Type B pancreatic cell (in vitro differentiated cells): Measurements from ENCODE around the gene ABCG5. TPM values are rescaled to one million over a fixed set of nuclear protein-coding genes. Genes with fewer than 3 reads are reported as not detected.

Experiments
- DNase-seq: peaks from one replicate; pipeline ENCODE4 v3.0.0; 2021; ENCODE audit warnings: mixed read lengths; ENCODE audit not compliant: unreplicated experiment; ENCODE audit errors: extremely low spot score
- H3K27ac Mint-ChIP-seq: 2 replicates; pipeline ENCODE4 v1.8.0; 2021; ENCODE audit warnings: mild to moderate bottlenecking, mixed read lengths
- H3K27me3 Mint-ChIP-seq: 2 replicates; pipeline ENCODE4 v1.8.0; 2021; ENCODE audit warnings: mixed read lengths
- H3K36me3 Mint-ChIP-seq: 2 replicates; pipeline ENCODE4 v1.8.0; 2021; ENCODE audit warnings: mixed read lengths
- H3K4me1 Mint-ChIP-seq: one replicate; pipeline ENCODE4 v1.8.0; 2021; ENCODE audit warnings: mixed read lengths; ENCODE audit not compliant: unreplicated experiment
- H3K4me3 Mint-ChIP-seq: 2 replicates; pipeline ENCODE4 v1.8.0; 2021; ENCODE audit warnings: mild to moderate bottlenecking, mixed read lengths
- H3K9me3 Mint-ChIP-seq: 2 replicates; pipeline ENCODE4 v1.8.0; 2021; ENCODE audit warnings: mixed read lengths
- total RNA-seq: library from RNA; stranded (reverse); gene quantifications from 2 replicates; pipeline ENCODE4 v1.2.1, GENCODE V29; 2021; ENCODE audit warnings: low replicate concordance
- TF ChIP-seq, protein P1 (sequence below): fragments of 200-600 bp; sonication (generic); conservative IDR thresholded peaks from 2 replicates; pipeline ENCODE4 v1.5.0; 2021; ENCODE audit warnings: antibody characterized with exemption, mild to moderate bottlenecking

Gene ABCG5
- total RNA-seq, 1 donor from 2014 or later, result 0.10 TPM

DNA sequence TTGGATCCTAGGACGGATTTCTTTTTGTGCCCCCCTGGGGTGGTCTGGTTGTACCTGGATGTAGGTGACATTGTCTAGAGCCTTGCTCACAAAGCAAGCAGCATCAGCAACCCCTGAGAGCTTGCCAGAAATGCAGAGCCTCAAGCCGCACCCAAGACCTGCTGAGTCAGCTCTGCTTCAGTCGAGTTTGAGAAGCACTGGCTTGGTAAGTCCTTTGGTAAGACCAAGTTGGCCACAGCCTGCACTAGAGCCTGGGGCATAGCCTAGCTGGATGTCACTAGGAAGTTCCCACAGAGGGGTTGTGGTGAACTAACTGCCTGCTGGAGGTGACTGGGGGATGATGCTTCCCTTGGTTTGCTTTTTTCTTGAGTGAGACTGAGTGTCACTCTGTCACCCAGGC, 6.2 kb downstream of the ABCG5 start:
- Mint-ChIP-seq H3K4me3 (no peak overlapping the region), H3K27ac (no peak overlapping the region)

DNA sequence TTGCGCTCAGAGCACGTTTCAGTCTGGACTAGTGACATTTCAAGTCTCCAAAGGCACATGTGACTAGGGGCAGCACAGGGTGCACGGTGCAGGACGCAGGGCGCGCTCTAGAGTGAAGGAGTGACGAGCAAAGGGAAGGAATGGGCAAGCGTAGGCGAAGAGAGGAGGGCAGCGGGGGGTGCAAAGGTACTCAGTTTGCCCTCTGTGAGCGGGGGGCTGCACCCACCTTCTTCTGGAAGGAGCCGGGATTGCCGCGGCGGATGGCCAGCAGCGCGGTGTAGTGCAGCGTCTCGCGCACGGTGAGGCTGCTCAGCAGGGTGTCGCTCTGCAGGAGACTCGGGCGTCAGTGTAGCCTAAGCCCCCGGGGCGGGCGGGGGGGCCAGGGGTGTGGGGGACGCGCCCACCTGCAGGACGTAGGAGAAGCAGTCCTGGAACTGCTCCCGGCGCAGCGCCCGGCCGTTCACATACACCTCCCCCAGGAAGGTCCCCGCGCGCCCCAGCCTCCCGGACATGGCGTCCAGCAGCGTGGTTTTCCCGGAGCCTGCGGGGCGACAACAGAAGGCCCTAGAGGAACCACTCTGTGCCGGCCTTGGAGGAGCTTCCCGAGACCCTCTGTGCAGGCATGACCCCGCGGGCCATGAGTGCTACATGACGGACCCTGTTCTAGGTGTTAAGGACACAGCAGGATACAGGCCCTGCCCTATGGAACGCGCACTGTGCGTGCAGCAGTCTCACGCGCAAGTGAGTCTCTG, 6.9 kb downstream of the ABCG5 start:
- Mint-ChIP-seq H3K36me3 (no peaks in the 10 kb centered on the region), H3K27ac (no peak overlapping the region), H3K27me3 (peaks cover 3% of the 10 kb centered on the region), H3K4me1 (no peaks in the 10 kb centered on the region), H3K9me3 (no peaks in the 10 kb centered on the region), H3K4me3 (peak overlapping the region; percentile 80)
- DNase-seq, result no peak
- TF ChIP-seq, protein P1, sequence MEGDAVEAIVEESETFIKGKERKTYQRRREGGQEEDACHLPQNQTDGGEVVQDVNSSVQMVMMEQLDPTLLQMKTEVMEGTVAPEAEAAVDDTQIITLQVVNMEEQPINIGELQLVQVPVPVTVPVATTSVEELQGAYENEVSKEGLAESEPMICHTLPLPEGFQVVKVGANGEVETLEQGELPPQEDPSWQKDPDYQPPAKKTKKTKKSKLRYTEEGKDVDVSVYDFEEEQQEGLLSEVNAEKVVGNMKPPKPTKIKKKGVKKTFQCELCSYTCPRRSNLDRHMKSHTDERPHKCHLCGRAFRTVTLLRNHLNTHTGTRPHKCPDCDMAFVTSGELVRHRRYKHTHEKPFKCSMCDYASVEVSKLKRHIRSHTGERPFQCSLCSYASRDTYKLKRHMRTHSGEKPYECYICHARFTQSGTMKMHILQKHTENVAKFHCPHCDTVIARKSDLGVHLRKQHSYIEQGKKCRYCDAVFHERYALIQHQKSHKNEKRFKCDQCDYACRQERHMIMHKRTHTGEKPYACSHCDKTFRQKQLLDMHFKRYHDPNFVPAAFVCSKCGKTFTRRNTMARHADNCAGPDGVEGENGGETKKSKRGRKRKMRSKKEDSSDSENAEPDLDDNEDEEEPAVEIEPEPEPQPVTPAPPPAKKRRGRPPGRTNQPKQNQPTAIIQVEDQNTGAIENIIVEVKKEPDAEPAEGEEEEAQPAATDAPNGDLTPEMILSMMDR, result no peak

More for the DNA sequence above, 6.2 kb downstream of the ABCG5 start:
- Mint-ChIP-seq H3K9me3 (no peaks in the 10 kb centered on the region), H3K36me3 (no peaks in the 10 kb centered on the region), H3K27me3 (peaks cover 3% of the 10 kb centered on the region), H3K4me1 (no peaks in the 10 kb centered on the region)
- no peak for DNase-seq
- TF ChIP-seq, protein P1, result no peak

DNA sequence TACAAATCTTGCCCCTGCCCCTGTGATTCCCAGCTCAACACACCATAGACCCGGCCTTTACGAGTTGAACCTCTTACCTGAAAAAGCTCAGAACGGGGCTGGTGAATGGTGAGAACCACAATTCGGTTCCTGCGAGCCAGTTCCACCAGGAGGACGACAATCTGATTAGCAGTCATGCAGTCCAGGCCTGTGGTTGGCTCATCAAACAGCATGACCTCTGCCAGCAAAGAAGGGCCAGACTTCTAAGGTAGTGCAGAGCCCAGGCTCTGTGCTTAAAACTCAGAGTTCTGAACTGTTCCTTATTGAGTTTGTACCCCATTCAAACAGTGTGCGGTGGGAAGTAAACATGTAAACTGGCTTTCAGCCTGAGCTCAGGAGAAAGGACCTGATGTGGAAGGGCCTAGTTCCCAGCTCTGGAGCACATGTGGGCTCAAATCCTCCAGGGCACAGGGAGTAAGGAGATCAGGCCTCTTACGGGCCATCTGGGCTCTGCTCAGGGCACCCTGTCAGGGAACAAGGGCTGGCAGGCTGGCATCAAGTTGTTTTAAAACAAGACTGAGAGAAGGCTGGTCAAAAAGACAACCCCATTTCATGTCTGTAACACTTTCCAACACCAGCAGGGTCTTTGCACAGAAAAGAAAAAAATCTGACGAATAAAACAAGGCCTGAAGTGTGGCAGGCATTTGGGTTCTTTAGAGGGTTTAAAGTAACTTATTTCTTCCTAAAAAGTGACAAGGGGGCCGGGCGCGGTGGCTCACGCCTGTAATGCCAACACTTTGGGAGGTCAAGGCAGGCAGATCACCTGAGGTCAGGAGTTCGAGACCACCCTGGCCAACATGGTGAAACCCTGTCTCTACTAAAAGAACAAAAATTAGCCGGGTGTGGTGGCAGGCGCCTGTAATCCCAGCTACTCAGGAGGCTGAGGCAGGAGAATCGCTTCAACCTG, 12.1 kb downstream of the ABCG5 start:
- DNase-seq, result no peak
- H3K4me1 Mint-ChIP-seq, result no peaks in the 10 kb centered on the region
- H3K4me3 Mint-ChIP-seq, result no peak overlapping the region
- TF ChIP-seq, protein P1, result no peak
- peaks cover 12% of the 10 kb centered on the region for H3K27me3 Mint-ChIP-seq
- no peaks in the 10 kb centered on the region for H3K9me3 Mint-ChIP-seq
- no peaks in the 10 kb centered on the region for H3K36me3 Mint-ChIP-seq
- no peak overlapping the region for H3K27ac Mint-ChIP-seq

DNA sequence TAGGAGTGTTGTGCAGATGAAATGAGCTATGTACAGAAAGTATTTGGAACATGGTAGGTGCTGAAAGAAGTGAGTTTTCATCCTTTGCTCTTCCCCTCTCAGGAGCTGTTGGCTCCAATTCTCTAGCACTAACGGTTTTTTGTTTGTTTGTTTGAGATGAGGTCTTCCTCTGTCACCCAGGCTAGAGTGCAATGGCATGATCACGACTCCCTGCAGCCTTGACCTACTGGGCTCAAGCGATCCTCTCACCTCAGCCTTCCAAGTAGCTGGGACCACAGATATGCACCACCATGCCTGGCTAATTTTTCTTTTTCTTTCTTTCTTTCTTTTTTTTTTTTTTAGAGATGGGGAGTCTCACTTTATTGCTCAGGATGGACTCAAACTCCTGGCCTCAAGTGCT, 12.8 kb downstream of the ABCG5 start:
- no peak for DNase-seq
- H3K9me3 Mint-ChIP-seq, result no peaks in the 10 kb centered on the region
- H3K27me3 Mint-ChIP-seq, result peaks cover 17% of the 10 kb centered on the region
- no peak overlapping the region for H3K4me3 Mint-ChIP-seq
- H3K27ac Mint-ChIP-seq, result no peak overlapping the region
- TF ChIP-seq, protein P1, result no peak
- no peaks in the 10 kb centered on the region for H3K4me1 Mint-ChIP-seq
- no peaks in the 10 kb centered on the region for H3K36me3 Mint-ChIP-seq

DNA sequence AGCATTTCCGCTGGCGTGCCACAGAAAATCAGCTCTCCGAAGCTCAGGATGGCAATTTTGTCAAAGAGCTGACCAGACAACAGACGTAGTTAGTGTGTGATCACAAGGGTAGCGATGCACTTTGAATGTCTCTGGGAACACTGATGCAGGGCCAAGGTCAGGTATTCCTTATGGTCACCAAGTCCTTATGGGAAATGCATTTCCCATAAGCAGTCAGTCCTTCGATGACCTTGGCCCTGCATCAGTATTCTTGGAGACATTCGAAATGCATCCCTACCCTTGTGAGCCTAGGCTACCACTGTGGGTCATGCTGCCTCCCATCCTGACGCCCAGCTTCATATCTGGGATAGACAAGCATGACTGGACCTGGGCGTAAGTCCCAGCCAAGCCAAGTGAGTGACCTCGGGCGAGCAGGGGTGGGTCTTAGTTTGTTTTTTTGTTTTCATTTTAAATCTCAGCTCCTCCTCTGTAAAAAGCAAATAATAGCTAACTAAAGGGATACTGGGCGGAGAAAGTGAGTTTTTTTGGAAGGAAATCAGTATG, 13.6 kb downstream of the ABCG5 start:
- Mint-ChIP-seq H3K4me1 (no peaks in the 10 kb centered on the region), H3K27me3 (peaks cover 18% of the 10 kb centered on the region), H3K27ac (no peak overlapping the region), H3K36me3 (no peaks in the 10 kb centered on the region), H3K4me3 (no peak overlapping the region), H3K9me3 (no peaks in the 10 kb centered on the region)
- no peak for DNase-seq
- TF ChIP-seq, protein P1, result no peak
